ENCODE data around the gene GALNT17.
A peak's percentile ranks its signal among the peaks of the same experiment; 100 is the strongest.
"Not testable (repeated sequence)": the region's sequence is repeated elsewhere in the genome, so short reads cannot be mapped to it uniquely, and the experiment has no call there.

The GALNT17 gene

DNA sequence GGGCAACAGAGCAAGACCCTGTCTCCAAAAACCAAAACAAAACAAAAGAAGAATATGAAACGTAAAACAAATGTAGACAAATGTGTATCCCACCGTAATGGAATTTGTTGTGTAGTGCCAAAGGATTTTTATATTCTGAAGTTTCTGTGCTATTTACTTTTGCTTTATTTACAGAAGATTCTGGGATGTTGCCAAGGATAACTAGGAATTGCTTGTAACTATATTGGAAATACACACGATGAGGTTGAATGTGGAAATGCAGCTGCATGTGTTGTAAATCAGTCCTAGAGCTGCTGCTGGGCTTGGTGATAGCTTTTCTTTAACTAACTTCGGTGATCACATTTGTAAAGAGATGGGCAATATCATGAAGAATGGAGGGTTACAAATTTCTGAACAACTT lies 39.5 kb downstream of the GALNT17 start:
- no peak for DNase-seq

DNA sequence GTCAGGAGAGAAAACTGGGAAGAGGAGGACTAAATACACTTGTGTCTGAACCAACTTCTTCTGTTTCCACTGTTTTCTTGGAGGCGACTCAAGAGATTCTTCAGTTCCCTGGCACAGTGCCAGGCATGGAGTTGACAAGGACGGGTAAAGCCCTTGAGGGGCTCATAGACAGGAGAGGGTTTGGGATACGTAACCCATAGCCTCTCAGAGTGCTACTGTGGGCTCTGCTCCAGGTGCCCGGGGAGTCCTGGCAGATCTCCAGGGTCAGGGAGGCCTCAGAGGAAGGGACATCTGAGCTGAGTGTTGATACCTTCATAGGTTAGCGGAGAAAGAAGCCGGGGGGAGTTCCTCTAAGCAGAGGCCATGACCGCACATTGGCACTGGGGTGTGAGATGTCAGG lies 42.0 kb downstream of the GALNT17 start:
- DNase-seq = no peak

DNA sequence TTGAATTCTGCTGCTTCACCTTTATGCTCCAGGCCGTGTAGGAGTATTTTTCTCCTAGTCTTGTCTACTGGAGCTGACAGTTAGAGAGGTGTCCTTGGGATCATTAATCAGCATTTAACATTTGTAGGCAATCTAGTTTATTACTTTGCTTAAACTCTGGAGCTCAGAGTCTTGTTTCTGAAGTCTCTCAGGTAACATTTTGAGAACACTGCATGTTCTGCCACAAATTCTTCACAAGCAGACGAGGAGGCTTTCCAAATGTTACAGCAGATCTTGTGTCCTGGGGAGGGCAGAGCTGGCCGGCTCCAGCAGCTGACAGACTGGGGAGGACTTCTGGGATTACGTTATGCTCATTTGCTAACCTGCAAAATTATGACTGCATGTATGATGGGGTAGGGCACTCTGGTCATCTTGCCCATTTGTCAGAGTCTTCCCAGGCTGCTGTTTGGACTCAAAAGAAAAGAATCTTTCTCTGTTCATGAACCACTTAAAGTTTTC lies 50.5 kb downstream of the GALNT17 start:
- no peak for DNase-seq

DNA sequence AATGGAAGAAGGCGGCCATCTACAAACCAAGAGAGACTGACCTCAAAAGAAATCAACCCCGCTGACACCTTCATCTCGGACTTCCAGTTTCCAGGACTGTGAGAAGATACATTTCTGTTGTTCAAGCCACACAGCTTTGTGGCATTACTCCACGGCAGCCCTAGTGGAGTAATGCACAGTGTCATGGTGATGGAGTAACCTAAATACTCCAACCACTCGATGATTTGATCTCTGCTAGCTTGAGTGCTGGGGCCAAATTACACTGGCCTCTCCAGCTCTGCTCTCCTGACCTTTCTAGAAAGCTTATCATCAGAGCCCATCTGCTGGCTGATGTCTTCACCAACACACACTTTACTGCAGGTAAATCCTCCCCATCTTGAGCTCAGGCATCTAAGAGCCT lies 52.2 kb downstream of the GALNT17 start:
- no peak for DNase-seq

DNA sequence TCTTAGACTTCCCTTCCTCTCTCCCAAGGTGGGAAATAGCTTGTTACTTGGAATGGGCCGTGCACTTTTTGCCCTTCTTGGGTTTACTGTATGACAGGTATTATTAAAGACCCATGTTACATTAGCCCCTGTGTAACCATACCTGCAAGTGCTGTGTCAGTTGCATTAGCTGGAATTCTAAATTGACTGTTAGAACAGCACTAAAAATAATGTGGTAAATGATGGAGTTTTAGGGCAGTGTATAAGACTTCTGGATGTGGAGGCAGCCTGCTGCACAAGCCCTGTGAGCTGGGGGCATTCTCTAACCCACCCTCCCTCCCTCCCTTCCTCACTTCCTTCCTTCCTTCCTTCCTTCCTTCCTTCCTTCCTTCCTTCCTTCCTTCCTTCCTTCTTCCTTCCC lies 52.7 kb downstream of the GALNT17 start:
- no peak for DNase-seq

DNA sequence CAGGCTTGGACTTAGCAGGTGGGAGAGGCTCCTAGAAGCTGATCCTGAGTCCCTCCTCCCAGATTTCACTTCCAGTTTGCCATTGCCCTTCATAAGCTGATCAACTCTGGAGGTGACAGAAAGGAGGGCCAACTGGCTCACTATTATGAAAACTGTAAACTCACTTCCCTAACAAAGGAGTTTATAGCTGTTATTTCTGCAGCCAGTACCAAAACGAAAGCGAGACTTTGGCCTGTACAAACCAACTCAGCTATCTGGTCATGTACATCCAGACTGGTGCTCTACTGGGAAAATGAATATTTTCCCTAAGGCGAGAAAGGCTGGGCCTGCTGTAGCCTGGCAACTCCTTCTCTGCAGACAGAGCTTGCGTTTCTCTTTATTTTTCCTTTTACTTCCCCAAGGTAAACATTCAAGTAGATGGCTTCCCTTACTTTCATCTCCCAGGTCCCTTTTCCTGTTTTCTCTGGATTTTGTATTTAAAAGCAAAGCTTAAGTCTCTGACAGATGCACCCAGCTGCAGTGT lies 54.7 kb downstream of the GALNT17 start:
- no peak for DNase-seq

DNA sequence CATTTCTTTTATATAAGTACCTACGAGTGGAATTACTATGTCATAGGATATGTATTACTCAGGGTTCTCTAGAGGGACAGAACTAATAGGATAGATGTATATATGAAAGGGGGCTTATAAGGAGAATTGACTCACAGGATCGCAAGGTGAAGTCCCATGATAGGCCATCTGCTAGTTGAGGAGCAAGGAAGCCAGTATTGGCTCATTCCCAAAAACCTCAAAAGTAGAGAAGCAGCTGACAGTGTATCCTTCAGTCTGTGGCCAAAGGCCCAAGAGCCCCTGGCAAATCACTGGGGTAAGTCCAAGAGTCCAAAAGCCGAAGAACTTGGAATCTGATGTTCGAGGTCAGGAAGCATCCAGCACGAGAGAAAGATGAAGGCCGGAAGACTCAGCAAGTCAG lies 59.8 kb downstream of the GALNT17 start:
- no peak for DNase-seq

DNA sequence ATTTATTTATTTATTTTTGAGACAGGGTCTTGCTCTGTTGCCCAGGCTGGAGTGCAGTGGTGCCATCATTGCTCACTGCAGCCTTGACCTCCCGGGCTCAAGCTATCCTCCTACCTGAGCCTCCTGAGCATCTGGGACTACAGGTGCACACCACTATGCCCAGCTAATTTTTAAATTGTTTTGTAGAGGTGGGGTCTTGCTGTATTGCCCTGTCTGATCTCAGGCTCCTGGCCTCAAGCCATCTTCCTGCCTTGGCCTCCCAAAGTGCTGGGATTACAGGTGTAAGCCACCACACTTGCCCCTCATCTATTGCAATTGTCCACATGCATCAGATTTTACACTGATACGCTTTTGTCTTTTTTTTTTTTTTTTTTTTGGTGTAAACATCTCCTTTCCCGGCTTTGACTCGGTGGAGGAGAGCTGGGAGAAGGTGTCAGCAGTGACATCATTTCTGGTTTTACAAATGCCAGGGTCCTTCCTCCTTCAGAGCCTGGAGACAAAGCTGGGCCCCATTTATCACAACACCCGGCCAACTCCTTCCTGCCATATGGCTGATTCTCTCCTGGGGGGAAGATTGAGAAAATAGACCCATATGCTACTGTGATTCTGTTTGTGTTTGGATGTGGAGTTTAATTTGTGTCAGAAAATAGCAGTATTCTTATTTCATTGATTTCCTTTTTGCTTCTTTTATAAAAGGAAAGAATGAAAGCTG lies 61.3 kb downstream of the GALNT17 start:
- DNase-seq = no peak

DNA sequence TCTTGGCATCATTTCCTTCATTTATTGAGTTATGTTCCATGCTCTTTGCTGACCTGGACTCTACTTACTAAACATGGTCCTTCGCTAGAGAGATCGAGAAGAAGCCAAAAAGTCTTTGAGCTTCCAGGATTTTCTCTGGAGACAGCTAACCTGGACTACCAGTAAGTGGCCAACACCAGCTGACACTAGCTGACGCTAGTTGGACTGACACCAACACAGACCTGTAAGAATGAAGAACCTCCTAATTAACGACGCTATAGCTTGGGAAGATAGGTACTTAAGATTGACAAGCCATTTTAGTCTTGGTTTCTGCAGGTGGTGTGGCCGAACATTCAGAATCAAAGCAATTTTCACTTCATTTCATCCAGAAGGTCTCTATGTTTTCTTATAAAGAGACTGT lies 66.4 kb downstream of the GALNT17 start:
- DNase-seq = no peak

DNA sequence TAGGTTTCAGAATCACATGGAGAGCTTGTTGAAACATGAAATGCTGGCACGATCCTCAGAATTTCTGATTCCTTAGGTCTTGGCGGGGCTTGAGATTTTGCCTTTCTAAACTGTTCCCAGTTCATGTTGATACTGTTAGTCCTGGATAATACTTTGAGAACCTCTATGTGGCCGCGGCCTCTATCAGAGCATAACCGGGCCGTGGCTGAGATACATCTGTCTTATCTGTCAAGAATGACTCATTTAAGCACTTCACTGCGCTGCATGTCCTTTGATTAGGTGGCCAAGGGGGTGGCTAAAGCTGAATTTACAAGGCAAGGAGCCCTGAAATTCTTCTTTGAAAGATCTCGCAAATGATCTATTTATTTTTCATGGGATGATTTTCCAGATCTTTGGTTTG lies 66.9 kb downstream of the GALNT17 start:
- no peak for DNase-seq

DNA sequence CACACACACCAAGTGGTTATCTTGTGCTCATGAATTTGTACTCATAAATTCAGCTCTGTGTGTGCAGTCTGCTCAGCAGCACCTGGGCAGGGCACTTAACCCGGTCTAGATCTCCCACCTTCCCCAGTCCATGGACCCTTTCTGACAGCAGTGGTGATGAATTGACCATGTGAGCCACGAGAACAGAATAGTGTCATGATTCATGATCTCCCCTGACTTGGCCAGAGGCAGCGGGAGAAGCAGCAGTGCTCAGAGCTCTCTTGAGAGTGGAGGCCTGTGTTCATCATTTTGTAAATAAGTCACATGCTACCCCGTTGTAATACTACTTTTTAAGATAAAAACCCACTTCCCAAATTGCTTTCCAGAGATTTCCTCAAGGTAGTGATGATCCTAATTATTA lies 74.2 kb downstream of the GALNT17 start:
- no peak for DNase-seq

DNA sequence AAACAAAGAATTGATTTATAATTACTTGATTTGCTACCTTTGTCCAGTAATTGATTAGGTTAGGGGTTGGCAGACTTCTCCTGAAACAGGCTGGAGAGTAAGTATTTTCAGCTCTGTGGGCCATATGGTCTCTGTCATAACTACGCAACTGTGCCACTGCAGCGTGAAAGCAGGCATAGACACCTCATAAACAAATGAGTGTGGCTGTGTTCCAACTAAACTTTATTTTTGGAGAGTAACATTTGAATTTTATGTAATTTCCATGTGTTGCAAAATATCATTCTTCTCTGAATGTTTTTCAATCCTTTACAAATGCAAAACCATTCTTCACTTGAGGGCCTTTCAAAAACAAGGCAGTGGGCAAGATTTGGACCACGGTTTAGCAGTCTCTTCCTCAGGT lies 76.9 kb downstream of the GALNT17 start:
- DNase-seq = no peak

DNA sequence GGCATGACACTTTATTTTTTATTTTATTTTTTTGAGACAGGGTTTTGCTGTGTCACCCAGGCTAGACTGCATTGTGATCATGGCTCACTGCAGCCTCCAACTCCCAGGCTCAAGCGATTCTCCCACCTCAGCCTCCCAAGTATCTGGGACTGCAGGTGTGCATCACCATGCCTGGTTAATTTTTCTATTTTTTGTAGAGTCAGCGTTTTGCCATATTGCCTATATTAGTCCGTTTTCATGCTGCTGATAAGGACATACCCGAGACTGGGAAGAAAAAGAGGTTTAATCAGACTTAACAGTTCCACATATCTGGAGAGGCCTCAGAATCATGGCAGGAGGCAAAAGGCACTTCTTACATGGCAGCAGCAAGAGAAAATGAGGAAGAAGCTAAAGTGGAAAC lies 77.5 kb downstream of the GALNT17 start:
- DNase-seq = not testable (repeated sequence)

DNA sequence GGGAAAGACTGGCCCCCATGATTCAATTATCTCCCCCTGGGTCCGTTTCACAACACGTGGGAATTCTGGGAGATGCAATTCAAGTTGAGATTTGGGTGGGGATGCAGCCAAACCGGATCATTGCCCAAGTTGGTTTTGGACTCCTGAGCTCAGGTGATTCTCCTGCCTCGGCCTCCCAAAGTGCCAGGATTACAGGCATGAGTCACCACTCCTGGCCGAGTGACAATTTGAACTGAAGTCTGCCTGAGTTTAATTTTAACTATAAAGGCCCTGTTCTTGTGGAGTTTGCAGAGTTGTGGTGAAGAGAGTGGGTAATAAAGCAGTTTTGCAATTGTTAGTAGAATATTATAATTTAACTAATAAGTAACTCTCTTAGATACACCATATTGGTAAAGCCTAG lies 78.3 kb downstream of the GALNT17 start:
- DNase-seq = no peak

DNA sequence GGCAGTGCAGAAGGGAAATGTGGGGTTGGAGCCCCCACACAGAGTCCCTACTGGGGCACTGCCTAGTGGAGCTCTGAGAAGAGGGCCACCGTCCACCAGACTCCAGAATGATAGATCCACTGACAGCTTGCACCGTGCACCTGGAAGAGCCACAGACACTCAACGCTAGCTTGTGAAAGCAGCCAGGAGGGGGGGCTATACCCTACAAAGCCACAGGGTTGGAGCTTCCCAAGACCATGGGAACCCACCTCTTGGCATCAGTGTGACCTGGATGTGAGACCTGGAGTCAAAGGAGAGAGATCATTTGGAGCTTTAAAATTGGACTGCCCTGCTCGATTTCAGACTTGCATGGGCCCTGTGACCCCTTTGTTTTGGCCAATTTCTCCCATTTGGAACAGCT lies 80.5 kb downstream of the GALNT17 start:
- DNase-seq = not testable (repeated sequence)

DNA sequence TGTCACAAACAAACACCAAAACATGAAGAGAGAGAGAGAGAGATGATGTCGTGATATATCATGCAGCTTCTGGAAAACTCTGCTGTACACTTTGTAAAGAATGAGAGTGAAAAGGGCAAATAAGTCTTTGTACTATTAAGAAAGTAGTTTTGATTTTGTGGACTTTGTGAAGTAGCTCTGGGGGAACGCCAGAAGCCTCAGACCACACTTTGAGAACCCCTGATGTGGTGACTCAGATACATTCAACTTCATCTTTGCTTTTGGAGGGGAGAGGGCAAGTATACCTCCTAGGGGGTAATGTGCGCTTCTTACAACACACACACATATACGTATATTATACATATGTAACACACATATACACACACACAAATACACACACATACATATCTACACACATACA lies 84.3 kb downstream of the GALNT17 start:
- no peak for DNase-seq

DNA sequence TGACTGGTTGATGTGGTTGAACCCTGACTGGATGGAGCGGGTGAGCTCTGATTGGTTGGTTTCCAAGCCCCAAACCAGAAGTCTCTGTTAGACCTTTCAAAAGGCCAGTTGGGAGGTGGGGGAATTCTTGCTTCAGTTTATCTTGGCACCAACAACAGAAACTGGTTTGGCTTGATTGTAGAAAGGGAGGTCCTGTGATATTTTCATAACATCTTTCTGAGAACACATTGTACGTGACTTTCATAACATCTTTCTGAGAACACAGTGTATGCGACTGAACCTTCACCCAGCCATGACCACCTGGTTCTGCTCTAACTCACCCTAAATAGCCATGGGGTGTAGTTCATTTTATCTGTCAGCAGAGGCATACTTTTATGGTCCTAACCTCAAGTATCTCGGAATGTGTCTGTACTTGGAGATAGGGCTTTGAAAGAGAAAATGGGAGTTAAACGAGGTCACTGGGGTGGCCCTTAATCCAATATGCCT lies 88.3 kb downstream of the GALNT17 start:
- DNase-seq = no peak

DNA sequence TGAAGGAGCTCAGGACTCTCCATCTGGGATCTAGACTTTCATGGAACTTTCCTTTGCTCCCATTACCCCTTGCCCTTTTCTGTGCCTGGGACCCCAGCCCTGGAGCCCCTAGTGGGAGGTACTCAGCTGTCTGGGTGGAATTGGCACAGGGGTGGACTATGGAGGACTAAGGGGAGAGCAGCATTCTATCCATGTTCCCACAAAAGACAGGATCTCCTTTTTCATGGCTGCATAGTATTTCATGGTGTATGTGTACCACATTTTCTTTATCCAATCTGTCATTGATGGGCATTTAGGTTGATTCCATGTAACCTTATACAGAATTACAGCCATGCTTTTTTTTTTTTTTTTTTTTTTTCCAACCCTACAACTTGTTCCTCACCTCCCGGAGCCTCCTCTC lies 89.1 kb downstream of the GALNT17 start:
- no peak for DNase-seq

DNA sequence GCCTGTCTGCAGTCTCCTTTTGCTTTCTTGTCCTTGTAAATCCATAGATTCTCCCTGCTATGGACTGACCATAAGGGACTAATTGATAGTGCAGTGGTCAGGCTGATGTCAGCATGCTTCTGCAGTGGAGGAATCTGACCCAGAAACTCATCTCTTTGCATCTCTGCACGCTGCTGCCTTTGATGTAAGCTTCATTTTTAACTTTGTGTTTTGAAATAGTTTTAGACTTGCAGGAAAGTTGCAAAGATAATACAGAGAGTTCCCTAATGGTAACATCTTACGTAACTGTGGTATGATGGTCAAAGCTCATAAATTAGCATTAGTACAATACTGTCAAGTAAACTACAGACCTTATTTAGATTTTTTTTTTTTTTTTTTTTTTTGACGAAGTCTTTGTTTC lies 89.6 kb downstream of the GALNT17 start:
- no peak for DNase-seq

DNA sequence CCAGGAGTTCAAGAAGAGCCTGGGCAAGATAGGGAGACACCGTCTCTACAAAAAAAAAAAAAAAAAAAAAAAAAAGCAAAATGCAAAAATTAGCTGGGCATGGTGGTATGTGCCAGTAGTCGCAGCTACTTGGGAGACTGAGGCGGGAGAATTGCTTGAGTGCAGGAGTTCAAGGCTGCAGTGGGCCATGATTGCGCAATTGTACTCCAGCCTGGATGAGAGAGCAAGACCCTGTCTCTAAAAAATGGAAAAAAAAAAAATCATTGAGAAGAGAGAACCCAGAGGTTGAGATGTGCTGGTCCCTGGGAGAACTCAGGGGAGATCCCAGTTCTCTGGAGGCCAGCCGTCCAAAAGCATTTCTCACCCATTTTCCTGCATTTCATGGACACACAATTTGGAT lies 95.2 kb downstream of the GALNT17 start:
- DNase-seq = no peak

DNA sequence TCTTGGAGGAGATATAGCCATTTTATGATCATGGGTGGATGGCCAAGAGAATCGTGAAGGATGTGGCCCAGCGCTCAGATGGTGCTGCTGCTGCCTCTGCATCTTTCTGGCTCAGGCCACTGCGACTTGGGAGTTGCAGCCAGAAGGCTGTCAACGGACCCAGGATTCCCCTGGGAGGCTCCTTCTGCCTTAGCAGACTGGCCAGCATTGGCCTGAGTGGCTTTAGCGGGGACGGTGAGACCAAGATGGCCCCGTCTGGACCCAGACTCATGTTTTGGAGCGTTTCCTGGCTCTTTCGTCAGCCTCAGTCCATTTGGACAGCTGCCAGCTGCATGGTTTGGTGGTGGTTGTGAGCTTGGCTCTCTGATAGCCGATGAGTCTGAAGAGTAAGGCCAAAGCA lies 97.2 kb downstream of the GALNT17 start:
- DNase-seq = no peak

DNA sequence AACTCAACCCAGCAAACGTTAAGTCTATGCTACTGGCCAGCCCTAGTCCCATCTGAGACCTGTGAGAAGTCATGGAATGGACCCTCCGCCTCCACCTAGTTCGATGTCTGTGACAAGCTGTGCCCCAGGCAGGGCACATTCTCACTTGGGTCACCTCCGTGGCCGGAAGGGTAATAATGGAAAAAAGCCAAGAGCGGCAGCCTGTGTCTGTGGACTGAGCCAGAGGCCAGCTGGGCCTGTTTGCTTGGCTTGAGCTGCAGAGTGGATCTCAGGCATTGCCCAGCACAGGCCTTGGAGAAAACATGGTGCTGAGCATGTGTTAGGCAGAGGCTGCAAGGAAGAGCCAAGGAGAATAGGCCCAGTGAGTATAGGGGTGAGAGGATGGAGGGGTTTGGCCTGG lies 97.8 kb downstream of the GALNT17 start:
- DNase-seq = no peak

DNA sequence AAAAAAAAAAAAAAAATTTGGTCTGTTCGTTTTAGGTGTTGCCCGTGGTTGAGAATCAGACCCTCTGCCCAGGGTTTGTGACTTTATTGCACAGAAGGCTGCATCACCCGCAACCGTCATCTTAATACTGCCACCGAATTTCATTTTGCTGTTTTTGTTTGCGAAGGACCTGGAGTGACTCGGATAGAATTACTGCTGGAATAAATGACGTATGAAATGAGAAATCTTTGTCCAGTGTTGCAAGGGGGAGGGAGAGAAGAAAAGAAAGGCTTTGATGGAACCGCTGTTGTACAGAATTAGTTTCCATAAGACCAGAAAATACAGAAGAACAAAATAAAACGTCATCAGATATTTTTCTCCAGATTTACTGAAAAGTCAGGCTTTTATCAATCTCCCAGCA lies 103.3 kb downstream of the GALNT17 start:
- no peak for DNase-seq

DNA sequence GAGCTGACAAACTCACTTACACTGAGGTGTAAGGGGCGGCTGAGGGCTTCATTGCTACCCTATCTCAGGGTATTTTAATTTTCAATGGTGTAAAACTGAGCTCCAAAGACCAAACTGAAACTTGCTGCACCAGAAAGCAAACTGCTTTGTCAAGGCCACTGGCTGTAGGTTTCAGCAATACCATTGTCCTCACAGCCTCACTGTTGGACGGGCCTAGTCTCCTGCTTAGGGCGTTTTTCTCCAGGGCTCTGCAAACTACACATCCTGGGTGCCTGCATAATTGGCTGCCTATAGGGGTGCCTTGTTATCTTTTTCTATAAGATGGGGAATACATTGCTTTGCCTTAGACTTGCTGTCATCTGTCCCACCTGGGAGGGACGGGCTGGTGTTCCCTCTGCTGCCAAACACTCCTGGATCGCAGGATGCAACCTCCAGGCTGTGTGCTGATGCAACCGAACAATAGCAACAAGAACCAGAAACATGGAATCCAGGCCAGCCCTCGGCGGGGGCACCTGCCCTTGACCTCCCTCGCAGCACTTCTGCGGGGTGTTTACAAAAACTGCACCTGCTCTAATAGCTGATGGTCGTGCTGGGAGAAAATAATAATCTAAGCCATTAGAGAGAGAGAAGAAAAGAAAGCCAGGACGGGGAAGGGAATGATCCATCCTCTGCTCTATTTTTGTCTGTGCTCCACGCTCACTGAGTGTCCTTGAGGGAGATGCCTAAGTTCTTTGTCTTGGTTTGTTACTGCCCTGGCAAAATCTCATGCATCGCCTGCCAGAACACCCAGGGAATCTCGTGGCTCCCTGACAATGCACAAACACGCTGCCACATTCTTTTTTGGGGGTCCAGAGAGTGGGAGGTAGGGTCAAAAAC lies 104.5 kb downstream of the GALNT17 start:
- DNase-seq = peak in 2 of 3 experiments; percentile 10 to 50

All from NCI-H1417 (cell line).